GM12873 (cell line): Measurements from ENCODE around the gene RASAL2.

Source experiments
- TF ChIP-seq, protein P1 (sequence below): IDR thresholded peaks from 2 replicates; pipeline ENCODE4 v1.5.1; 2012; ENCODE audit warnings: low read depth, mild to moderate bottlenecking, moderate library complexity, low read length, control low read depth; ENCODE audit not compliant: insufficient read depth; ENCODE audit errors: missing control alignments

Gene RASAL2

DNA sequence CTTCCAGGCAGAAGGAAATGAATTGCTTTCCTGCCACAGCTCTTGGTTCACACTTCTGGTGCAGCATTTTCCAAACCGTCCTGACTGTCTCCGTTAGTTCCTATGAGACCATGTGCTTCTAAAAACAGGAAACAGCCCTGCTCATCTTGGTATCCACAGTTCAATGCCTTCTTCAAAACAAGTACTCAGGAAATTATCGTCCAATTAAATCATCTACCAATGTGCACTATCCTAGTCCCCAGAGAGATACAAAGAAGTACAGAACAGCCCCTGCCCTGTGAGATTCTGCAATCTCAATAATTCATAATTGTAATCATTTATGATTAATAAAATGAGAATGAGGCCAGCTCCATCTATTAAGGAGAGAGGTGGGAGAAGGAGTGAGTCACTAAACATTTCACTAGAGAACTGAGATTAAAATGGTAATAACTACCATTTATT is 391.7 kb downstream of the RASAL2 start:
- TF ChIP-seq, protein P1, sequence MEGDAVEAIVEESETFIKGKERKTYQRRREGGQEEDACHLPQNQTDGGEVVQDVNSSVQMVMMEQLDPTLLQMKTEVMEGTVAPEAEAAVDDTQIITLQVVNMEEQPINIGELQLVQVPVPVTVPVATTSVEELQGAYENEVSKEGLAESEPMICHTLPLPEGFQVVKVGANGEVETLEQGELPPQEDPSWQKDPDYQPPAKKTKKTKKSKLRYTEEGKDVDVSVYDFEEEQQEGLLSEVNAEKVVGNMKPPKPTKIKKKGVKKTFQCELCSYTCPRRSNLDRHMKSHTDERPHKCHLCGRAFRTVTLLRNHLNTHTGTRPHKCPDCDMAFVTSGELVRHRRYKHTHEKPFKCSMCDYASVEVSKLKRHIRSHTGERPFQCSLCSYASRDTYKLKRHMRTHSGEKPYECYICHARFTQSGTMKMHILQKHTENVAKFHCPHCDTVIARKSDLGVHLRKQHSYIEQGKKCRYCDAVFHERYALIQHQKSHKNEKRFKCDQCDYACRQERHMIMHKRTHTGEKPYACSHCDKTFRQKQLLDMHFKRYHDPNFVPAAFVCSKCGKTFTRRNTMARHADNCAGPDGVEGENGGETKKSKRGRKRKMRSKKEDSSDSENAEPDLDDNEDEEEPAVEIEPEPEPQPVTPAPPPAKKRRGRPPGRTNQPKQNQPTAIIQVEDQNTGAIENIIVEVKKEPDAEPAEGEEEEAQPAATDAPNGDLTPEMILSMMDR: no peak

DNA sequence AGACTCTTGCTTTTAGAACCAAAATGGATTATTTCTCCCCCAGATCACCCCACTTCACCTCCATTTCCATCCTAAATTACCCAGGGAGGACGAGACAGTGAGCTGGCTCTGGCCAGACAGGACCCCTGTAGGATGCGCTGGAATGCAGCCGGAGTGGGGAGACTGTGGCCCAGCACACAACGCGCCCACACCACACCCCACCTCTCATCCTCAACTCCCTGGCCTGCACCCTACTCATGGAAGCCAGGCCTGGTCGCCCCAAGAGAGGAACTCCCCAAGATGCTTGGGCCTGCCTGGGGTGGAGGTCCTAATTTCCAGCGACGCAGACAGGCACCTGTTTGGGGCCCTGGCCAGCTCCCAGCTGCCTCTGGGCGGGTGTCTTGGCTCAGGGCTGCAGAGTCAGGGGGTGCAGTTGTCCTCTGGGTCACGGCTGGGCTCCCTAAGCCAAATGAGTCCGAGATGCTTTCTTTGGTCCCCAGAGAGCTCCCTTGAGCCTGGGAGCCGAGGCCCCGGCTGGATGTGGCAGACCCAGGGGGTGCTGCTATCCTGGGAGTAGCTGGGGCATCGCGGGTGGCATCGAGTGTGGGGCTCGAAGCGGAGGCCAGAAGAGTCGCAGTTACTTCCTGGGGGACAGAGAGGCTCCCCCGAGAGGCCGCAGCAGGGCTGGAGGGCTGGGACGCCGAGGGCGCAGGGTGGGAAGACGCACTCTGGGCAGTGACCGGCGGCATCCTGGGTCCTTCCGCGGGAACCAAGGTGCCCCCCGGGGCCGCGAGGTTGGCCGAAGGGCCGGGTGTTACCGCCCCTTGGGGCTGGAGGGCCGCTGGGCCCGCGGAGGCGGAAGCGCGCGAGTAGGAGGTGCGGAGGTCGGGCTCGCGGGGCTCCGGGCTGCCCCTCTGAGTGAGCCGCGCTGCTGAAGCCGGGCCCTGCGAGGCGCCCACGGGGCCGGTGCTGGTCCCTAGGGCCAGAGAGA is 392.5 kb downstream of the RASAL2 start:
- TF ChIP-seq, protein P1: no peak

DNA sequence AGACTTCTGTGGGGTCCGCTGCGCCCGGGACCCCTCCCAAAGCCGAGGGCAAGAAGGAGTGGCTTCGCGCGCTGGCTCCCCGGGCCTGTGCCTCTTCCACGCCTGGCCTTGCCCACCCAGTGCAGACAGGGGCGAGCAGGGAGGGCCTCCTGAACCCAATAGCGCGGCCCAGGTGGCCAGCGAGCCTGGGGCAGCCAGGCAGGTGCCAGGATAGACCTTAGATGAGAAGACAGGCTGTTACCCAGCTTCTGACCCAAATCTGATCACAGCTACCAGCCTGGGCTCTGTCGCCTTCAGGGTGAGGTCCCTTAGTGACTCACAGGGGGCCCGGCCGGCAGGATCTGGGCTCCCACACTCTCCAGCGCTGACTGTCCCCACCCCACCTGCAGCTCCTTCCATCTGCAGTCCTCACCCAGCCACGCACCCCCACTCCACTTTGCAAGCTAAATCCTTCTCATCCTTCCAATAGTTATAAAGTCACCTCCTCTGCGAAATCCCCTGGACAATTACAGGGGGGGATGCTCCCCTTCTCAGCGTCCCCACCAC is 393.2 kb downstream of the RASAL2 start:
- TF ChIP-seq, protein P1: no peak

DNA sequence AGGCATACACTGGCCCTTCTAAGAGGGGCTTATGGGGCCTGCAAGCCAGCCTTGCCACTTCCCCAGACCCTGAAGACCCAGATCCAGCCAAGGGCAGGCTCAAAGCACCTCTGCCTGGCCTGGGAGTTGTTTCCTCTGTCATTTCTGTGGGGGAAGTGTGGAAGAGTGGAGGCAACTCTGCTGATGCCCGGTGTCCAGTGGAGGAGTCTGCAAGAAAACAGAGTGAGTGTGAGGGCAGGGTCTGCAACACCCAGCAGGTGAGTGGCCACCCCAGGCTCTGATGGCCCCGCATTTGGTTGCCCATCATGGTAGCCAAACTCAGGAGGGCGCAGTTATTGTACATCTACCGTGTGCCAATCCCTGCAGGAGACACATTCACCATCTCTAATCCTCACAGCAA is 394.5 kb downstream of the RASAL2 start:
- TF ChIP-seq, protein P1: no peak

DNA sequence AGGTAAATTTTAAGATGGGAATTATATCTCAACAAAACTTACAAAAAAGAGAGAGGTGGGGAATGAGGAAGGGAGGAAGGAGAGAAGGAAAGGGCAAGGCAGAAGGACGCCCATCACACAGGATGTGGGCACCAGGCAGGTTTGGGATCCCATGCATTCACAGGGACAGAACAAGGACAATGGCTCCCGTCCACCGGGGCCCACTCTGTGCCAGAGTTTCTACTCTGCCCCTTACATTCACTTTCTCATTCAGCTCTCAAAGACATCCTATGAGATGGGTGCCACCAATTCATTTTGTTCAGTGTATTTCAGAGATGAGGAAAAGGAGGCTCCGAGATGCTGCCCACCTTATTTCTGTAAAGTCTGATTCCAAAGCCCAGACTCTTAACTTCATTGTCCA is 395.5 kb downstream of the RASAL2 start:
- TF ChIP-seq, protein P1: no peak

DNA sequence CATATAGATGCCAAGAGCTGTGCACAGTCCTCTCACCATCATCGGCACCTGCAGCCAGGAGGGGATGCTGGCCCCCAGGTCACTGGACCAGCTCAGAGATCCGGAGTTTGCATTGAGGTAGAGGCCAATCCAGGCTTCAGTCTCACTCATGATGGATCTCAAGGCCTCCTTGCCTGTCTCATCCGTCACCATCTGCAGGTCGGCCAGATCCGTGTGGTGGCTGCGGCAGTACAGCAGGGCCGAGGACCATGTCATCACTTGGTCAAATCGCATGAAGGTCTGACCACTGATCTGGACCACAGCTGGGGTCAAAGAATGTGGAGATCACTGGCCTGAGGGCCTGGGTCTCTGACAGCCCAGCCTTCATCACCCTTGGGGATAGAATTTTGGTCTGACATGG is 396.2 kb downstream of the RASAL2 start:
- TF ChIP-seq, protein P1: no peak

DNA sequence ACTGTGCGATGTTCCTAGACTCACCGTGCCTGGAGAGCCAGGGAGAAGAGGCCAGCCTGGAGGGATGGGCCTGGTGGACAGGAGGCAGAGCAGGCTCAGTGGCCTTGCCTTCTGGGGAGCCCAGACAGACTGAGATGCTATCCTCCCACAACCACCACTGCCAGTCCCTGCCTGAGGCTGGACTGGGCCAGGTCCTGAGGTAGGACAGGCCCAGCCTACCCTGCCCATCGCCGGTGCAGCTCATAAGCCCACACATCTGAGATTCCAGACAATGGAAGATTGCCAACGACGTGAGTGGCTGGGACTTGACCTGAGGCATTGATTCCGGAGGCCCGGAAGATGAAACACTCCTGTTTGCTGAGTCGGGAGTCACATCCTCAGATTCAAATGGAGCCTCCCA is 397.1 kb downstream of the RASAL2 start:
- TF ChIP-seq, protein P1: no peak
